A549 (cell line): ENCODE data around the gene TMTC2. TPM values are rescaled to one million over a fixed set of nuclear protein-coding genes. Genes with fewer than 3 reads are reported as not detected.

Source experiments
- ATAC-seq, 2 experiments: fragments of 200-7000 bp in 1 of 2; fragments of >200 bp in 1 of 2; cut with Nextera tagmentation in 1 of 2; cut with Tn5 transposase in 1 of 2; 3 replicates each; pipeline versions ENCODE4 v1.8.0 to v1.9.1; 2018 to 2020; ENCODE audit warnings: mild to moderate bottlenecking in 1 of 2, moderate library complexity in 1 of 2
- CTCF ChIA-PET: fragments of 300-600 bp; sonication (Branson Sonifier 250); formaldehyde crosslinking; extraction: SDS; loops from one replicate; lab custom pipeline; 2021; ENCODE audit warnings: antibody characterized with exemption, inconsistent platforms; lab: Yijun Ruan, JAX
- POLR2A ChIA-PET: fragments of 350-600 bp; formaldehyde crosslinking; extraction: SDS; loops from one replicate; lab custom pipeline; 2021; ENCODE audit warnings: antibody characterized with exemption, inconsistent platforms; lab: Yijun Ruan, JAX
- DNase-seq, 2 experiments: peaks; one replicate each; pipeline versions ENCODE4 v3.0.0 to v3.0.0-alpha.2; 2011 to 2016; ENCODE audit warnings: low read depth in 1 of 2, low spot score in 1 of 2
- FAIRE-seq: peaks from 2 replicates; lab custom pipeline; 2011; peaks lifted over from hg19 to GRCh38; lab: Jason Lieb, UNC
- H3K27ac ChIP-seq, 2 experiments: fragments of >200 bp; sonication (Bioruptor Twin); formaldehyde crosslinking; 3 replicates each; pipeline ENCODE4 v1.5.1; 2016 to 2017
- H3K4me1 ChIP-seq: fragments of >200 bp; sonication (Bioruptor Twin); formaldehyde crosslinking; 3 replicates; pipeline ENCODE4 v1.6.1; 2016
- H3K4me2 ChIP-seq: fragments of >200 bp; sonication (Bioruptor Twin); formaldehyde crosslinking; 3 replicates; pipeline ENCODE4 v1.6.1; 2016
- H3K4me3 ChIP-seq: fragments of >200 bp; sonication (Bioruptor Twin); formaldehyde crosslinking; 3 replicates; pipeline ENCODE4 v1.5.1; 2016
- H3K9me3 ChIP-seq: fragments of >200 bp; sonication (Bioruptor Twin); formaldehyde crosslinking; 3 replicates; pipeline ENCODE4 v1.6.1; 2016
- BHLHE40 ChIP-seq: IDR thresholded peaks from 2 replicates; pipeline ENCODE4 v1.6.1; 2012; ENCODE audit warnings: low read depth, low read length, inconsistent platforms
- CHD4 ChIP-seq: fragments of 200-600 bp; sonication (generic); IDR thresholded peaks from 2 replicates; pipeline ENCODE4 v1.6.1; 2016; ENCODE audit warnings: antibody characterized with exemption, mild to moderate bottlenecking, borderline replicate concordance
- CTCF ChIP-seq: fragments of >200 bp; sonication (Bioruptor Twin); formaldehyde crosslinking; IDR thresholded peaks from 3 replicates; pipeline ENCODE4 v1.5.1; 2016
- EP300 ChIP-seq, 2 experiments: fragments of >200 bp; sonication (Bioruptor Twin); formaldehyde crosslinking; IDR thresholded peaks; 2 replicates in 1 of 2; 3 replicates in 1 of 2; pipeline ENCODE4 v1.6.1; 2016 to 2017
- FOSB ChIP-seq: fragments of 250-450 bp; sonication (Bioruptor Pico); IDR thresholded peaks from 2 replicates; pipeline ENCODE4 v1.5.0; 2020; ENCODE audit warnings: mild to moderate bottlenecking, moderate library complexity
- GATA3 ChIP-seq: IDR thresholded peaks from 2 replicates; pipeline ENCODE4 v1.6.1; 2012; ENCODE audit warnings: borderline replicate concordance
- HDAC2 ChIP-seq: fragments of 200-600 bp; sonication (generic); IDR thresholded peaks from 2 replicates; pipeline ENCODE4 v1.6.1; 2016
- MAFK ChIP-seq: fragments of 450-650 bp; IDR thresholded peaks from 2 replicates; pipeline ENCODE4 v1.6.1; 2014; ENCODE audit not compliant: partially characterized antibody
- MAZ ChIP-seq: fragments of 150-350 bp; IDR thresholded peaks from 2 replicates; pipeline ENCODE4 v1.6.1; 2014; ENCODE audit warnings: antibody characterized with exemption, low read depth, low read length, borderline replicate concordance
- MYC ChIP-seq: IDR thresholded peaks from 2 replicates; pipeline ENCODE4 v1.6.1; 2012; ENCODE audit warnings: mild to moderate bottlenecking, inconsistent platforms, low read length, improper control_type of control experiment, borderline replicate concordance
- NFE2L2 ChIP-seq: fragments of 150-350 bp; conservative IDR thresholded peaks from 2 replicates; pipeline ENCODE4 v1.6.1; 2014; ENCODE audit warnings: low read length
- NPAS2 ChIP-seq: fragments of 250-450 bp; sonication (Bioruptor Pico); IDR thresholded peaks from 2 replicates; pipeline ENCODE4 v1.8.0; 2022; ENCODE audit warnings: mild to moderate bottlenecking, moderate library complexity, borderline replicate concordance
- ZNF302 ChIP-seq: fragments of 250-450 bp; sonication (Bioruptor Pico); IDR thresholded peaks from 2 replicates; pipeline ENCODE4 v1.9.0; 2021; ENCODE audit warnings: inconsistent platforms, mild to moderate bottlenecking, moderate library complexity
- ZSCAN20 ChIP-seq: fragments of 250-450 bp; sonication (Bioruptor Pico); IDR thresholded peaks from 2 replicates; pipeline ENCODE4 v1.8.0; 2022; ENCODE audit warnings: mild to moderate bottlenecking, moderate library complexity
- WGBS: methylation state at CpG from one replicate; pipeline ENCODE4 v1.1.6; 2017; ENCODE audit errors: missing lambda C conversion rate; 5-methylcytosine and 5-hydroxymethylcytosine counted together
- polyA plus RNA-seq, 4 experiments: library from polyadenylated mRNA; depleted of rRNA in 3 of 4; stranded (reverse); fragments of >200 nt; fragmentation: RNase III in 1 of 4; extraction: RNeasy Plus Mini Kit Qiagen cat#74134 plus additional on column Dnase treatment in 1 of 4; gene quantifications; 2 replicates in 3 of 4; 3 replicates in 1 of 4; pipeline ENCODE4 v1.2.3, GENCODE V29; 2011 to 2017
- TF ChIP-seq, protein P1 (sequence below): IDR thresholded peaks from 2 replicates; pipeline ENCODE4 v1.6.1; 2012
- TF ChIP-seq, protein P2 (sequence below): IDR thresholded peaks from 2 replicates; pipeline ENCODE4 v1.6.1; 2012
- TF ChIP-seq, protein P3 (sequence below): fragments of 250-450 bp; sonication (Bioruptor Pico); IDR thresholded peaks from 2 replicates; pipeline ENCODE4 v1.5.0; 2020; ENCODE audit warnings: low read depth, mild to moderate bottlenecking, moderate library complexity

TMTC2 gene
- polyA plus RNA-seq, 2 of the 4 experiments (the other 2 are of a cell fraction), result 1.8 to 5.3 TPM

GRCh38 chr12:83067981-83068380 lies 381.3 kb downstream of the TMTC2 start:
- Histone ChIP-seq H3K27ac (no peak overlapping the region), H3K9me3 (no peaks in the 10 kb centered on the region), H3K4me3 (no peak overlapping the region), H3K4me1 (no peaks in the 10 kb centered on the region), H3K4me2 (no peak overlapping the region)
- POLR2A ChIA-PET, result no interaction called here
- CTCF ChIA-PET, result interaction anchor here (1.0 kb wide), 1 partner anchor 20 kb away, joined by 3 read pairs; no protein-coding TSS in a partner anchor
- no peak for TF ChIP-seq MAZ
- no peak for TF ChIP-seq BHLHE40
- no peak for TF ChIP-seq CTCF
- no peak for TF ChIP-seq EP300 (IDR thresholded peaks at IDR 0.05)
- no peak for TF ChIP-seq NPAS2 (CRISPR knock-in tag)
- TF ChIP-seq, protein P1, sequence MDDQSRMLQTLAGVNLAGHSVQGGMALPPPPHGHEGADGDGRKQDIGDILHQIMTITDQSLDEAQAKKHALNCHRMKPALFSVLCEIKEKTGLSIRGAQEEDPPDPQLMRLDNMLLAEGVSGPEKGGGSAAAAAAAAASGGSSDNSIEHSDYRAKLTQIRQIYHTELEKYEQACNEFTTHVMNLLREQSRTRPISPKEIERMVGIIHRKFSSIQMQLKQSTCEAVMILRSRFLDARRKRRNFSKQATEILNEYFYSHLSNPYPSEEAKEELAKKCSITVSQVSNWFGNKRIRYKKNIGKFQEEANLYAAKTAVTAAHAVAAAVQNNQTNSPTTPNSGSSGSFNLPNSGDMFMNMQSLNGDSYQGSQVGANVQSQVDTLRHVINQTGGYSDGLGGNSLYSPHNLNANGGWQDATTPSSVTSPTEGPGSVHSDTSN, result no peak
- TF ChIP-seq, protein P2, sequence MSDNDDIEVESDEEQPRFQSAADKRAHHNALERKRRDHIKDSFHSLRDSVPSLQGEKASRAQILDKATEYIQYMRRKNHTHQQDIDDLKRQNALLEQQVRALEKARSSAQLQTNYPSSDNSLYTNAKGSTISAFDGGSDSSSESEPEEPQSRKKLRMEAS, result no peak
- TF ChIP-seq CHD4, result no peak
- FAIRE-seq (no peak), DNase-seq (no peak), ATAC-seq (no peak)

- no peak for TF ChIP-seq ZSCAN20
- peak; percentile 48 for TF ChIP-seq MAFK
- Histone ChIP-seq H3K4me3 (no peak overlapping the region), H3K27ac (no peak overlapping the region), H3K4me2 (no peak overlapping the region), H3K9me3 (no peaks in the 10 kb centered on the region; the same call in 2 of the 3 replicates), H3K4me1 (no peaks in the 10 kb centered on the region)
- WGBS, result 60% methylated on average over 6 of the region's 6 CpGs
- ATAC-seq, result no peak
- peak in 1 of 2 experiments; percentile 5 for DNase-seq
- ChIA-PET POLR2A (no interaction called here), CTCF (no interaction called here)
- no peak for FAIRE-seq
Measured at GRCh38 chr12:83074358-83074894, 387.7 kb downstream of the TMTC2 start.

DNA sequence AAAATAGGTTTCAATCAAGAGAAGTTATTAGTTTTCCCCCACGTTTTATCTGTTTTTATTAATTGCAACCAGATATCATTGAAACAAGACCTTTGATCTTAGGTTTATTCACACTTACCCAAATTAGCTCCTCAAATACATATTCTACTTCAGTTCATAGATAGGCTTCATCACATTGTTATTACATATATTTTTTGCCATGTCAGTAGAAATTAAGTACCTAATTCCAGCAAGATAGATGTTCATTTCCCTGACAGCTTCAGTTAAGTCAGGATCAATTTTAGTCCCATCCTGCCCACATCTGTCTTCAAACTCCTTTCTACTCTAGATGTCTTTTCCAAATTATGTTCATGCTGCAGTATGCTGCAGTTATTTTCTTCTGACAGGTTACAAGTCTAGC lies 388.8 kb downstream of the TMTC2 start:
- FAIRE-seq (no peak), DNase-seq (no peak), ATAC-seq (no peak)
- ChIA-PET CTCF (no interaction called here), POLR2A (no interaction called here)
- Histone ChIP-seq H3K4me3 (no peak overlapping the region), H3K27ac (no peak overlapping the region), H3K9me3 (no peaks in the 10 kb centered on the region; the same call in 2 of the 3 replicates), H3K4me2 (no peak overlapping the region), H3K4me1 (no peaks in the 10 kb centered on the region)
- TF ChIP-seq MAFK, result peak; percentile 64
- no peak for TF ChIP-seq MYC
- TF ChIP-seq GATA3, result no peak
- no peak for TF ChIP-seq HDAC2
- TF ChIP-seq BHLHE40, result 0 out of 2 replicates have a peak, but pooled peaks have one; percentile 16
- TF ChIP-seq ZNF302 (CRISPR knock-in tag), result no peak
- TF ChIP-seq, protein P2, result no peak
- TF ChIP-seq, protein P3, sequence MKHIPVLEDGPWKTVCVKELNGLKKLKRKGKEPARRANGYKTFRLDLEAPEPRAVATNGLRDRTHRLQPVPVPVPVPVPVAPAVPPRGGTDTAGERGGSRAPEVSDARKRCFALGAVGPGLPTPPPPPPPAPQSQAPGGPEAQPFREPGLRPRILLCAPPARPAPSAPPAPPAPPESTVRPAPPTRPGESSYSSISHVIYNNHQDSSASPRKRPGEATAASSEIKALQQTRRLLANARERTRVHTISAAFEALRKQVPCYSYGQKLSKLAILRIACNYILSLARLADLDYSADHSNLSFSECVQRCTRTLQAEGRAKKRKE (CRISPR knock-in tag), result no peak
- no peak for TF ChIP-seq FOSB (CRISPR knock-in tag)
- TF ChIP-seq NFE2L2, result no peak
- WGBS, result 79% methylated on average over 1 of the region's 1 CpG
